ENCODE results near the gene ZNF501. TPM values are rescaled to one million over a fixed set of nuclear protein-coding genes. Genes with fewer than 3 reads are reported as not detected.

Gene ZNF501
- total RNA-seq, 4 donors from 2014 or later: 5.1 to 9.9 (median 6.9) TPM

GRCh38 chr3:44772099-44772442 lies 42.6 kb downstream of the ZNF501 start:
- Histone ChIP-seq H3K27ac (replicated peaks in 1 of 4) (no peak overlapping the region), H3K4me1 (no peaks in the 10 kb centered on the region), H3K9me3 (peaks cover 0 to 11% (median 0%) of the 10 kb centered on the region in 4 donors), H3K27me3 (no peaks in the 10 kb centered on the region), H3K4me3 (no peak overlapping the region), H3K36me3 (no peaks in the 10 kb centered on the region)
- no peak for DNase-seq (ENCODE audit: extremely low spot score)
- intact Hi-C loops (cut with DNase I): no loop called here
- no peak for TF ChIP-seq CTCF (IDR thresholded peaks at IDR 0.05)
- no peak for TF ChIP-seq EP300 (IDR thresholded peaks at IDR 0.05)
- TF ChIP-seq POLR2AphosphoS5 (IDR thresholded peaks at IDR 0.05): no peak
- no peak for TF ChIP-seq POLR2A (IDR thresholded peaks at IDR 0.05; ENCODE audit: low read depth)
- 89% methylated on average over 1 of the region's 1 CpG for WGBS

- intact Hi-C loops (cut with DNase I): no loop called here
- TF ChIP-seq CTCF (IDR thresholded peaks at IDR 0.05): no peak
- no peak for DNase-seq (ENCODE audit: extremely low spot score)
- Histone ChIP-seq H3K9me3 (no peaks in the 10 kb centered on the region), H3K27me3 (no peaks in the 10 kb centered on the region), H3K4me3 (no peak overlapping the region), H3K27ac (replicated peaks in 1 of 4) (no peak overlapping the region), H3K36me3 (no peaks in the 10 kb centered on the region), H3K4me1 (no peaks in the 10 kb centered on the region)
- WGBS: 95% methylated on average over 4 of the region's 4 CpGs
These were observed 53.5 kb downstream of the ZNF501 start for GRCh38 chr3:44782891-44783290.

Other genes starting within 250 kb of the ZNF501 start
- 1 to 10 TPM; 1.8 to 6.6 (median 3.9) TPM for gene ZKSCAN7, start 174.4 kb upstream of the ZNF501 start, total RNA-seq
- 1 to 10 TPM; 2.1 to 2.9 (median 2.6) TPM for gene ZNF660, start 144.7 kb upstream of the ZNF501 start, total RNA-seq
- gene ZNF197, start 104.6 kb upstream of the ZNF501 start, total RNA-seq: 10 to 100 TPM; 16.3 to 22.8 (median 16.6) TPM
- gene ZNF35, start 80.9 kb upstream of the ZNF501 start, total RNA-seq: 10 to 100 TPM; 11.1 to 21.2 (median 16.7) TPM
- 1 to 10 TPM; 3.2 to 5.8 (median 5.4) TPM for gene ZNF502, start 17.0 kb upstream of the ZNF501 start, total RNA-seq
- gene KIAA1143, start 32.0 kb downstream of the ZNF501 start, total RNA-seq: 10 to 100 TPM; 26.2 to 33.9 (median 28.2) TPM
- gene KIF15, start 32.2 kb downstream of the ZNF501 start, total RNA-seq: 1 to 10 TPM in 1 of 4 donors, under 1 TPM in 3; 0.26 to 1.2 (median 0.54) TPM
- 10 to 100 TPM in 3 of 4 donors, 1 to 10 TPM in 1; 6.5 to 15.2 (median 10.8) TPM for gene TMEM42, start 132.3 kb downstream of the ZNF501 start, total RNA-seq
- gene TGM4, start 145.0 kb downstream of the ZNF501 start, total RNA-seq: not detected
- 10 to 100 TPM; 59.6 to 81.3 (median 72.8) TPM for gene ZDHHC3, start 246.5 kb downstream of the ZNF501 start, total RNA-seq
- gene EXOSC7, start 246.6 kb downstream of the ZNF501 start, total RNA-seq: 10 to 100 TPM; 20.8 to 35.1 (median 29.2) TPM

Measured in esophagus muscularis mucosa (tissue), 4 donors.